Measurements from ENCODE around the gene PNMA6F.
"Not testable (repeated sequence)": the region's sequence is repeated elsewhere in the genome, so short reads cannot be mapped to it uniquely, and the experiment has no call there.

PNMA6F gene

DNA sequence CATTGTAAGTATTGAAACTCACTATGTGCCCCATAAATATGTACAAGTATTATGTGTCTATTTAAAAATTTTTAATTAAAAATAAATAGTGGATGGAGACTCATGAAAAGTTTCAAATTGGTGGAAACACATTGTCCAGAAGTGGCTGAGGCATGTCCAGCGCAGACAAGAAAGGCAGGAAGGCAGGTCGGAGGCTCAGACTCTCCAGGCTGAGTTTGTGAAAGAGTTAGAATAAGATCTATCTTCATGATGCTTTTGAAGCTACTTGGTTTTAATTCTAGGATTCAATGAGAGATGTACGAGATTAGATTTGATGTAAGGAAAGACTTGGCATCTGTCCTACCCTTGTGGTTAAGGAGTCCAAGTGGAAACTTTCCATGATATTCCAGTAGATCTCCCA lies 19.8 kb downstream of the PNMA6F start:
- no peak for DNase-seq

DNA sequence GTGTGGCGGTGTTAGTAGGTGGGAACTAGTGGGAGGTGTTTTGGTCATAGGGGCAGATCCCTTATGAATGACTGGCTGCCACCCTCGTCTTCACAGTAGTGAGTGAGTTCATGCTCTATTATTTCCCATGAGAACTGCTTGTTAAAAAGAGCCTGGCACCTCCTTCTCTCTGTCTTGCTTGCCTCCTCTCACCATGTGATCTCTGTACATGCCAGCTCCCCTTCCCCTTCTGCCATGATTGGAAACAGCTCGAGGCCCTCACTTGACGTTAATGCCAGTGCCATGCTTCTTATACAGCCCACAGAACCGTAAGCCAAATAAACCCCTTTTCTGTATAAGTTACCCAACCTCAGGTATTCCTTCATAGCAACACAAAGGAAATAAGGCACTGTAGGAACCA lies 21.7 kb downstream of the PNMA6F start:
- DNase-seq = no peak

DNA sequence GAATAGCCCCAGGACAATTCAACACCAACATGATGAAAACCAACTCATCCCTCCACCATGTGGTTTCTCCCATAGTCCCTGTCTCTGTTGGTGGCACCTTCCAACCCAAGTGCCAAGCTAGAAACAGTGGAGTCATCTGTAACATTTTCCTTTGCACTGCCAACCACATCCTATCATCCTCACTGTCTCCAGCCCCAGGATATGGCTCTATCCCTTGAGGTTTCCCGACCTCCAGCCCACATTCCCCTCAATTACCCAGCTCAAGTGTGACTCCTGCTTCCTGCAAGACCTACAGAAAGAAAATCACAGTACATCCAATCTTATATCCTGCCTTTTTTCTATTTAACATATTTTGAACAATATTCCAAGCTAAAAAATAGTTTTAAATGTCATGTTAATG lies 24.2 kb downstream of the PNMA6F start:
- DNase-seq = no peak

- DNase-seq = not testable (repeated sequence)
Measured at GRCh38 chrX:153293485-153294071, 28.0 kb downstream of the PNMA6F start.

GRCh38 chrX:153288807-153289206 lies 32.8 kb downstream of the PNMA6F start:
- not testable (repeated sequence) for DNase-seq

DNA sequence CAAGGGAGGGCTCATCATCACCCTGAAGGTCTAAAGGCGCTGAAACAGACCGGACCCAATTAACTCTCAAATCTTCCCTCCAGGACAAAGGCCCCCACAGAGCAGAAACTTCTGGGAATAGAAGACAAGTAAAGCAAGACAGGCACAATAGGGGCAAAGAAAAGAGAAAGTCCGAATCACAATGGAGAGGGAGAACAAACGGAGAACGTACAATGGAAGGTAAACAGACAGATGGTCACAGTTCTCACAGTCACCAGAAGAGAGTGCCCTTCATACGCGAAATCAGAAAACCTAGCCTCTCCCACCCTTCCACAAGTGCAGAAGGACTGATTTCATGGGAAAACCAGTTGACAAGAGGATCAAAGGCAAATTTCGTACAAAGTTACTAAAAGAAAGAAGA lies 35.9 kb downstream of the PNMA6F start:
- not testable (repeated sequence) for DNase-seq

DNA sequence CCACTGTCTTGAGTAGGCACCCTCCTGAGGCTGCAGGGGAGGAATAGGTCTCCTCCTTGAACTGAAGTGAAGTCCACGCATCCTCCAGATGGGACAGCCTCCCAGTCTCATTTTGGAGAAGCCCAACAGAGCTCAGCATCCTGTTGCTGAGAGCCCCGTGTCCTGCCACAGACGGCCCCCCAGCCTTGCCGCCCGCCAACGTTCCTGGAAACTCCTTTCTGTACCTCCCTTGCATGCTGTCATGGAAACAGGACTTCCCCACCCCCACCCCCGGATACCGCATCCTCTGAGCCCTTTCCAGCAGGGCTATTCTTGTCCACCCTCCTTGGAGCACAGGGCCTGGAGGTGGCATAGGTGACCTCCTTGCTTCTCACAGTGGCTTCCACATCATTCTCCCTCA lies 37.6 kb downstream of the PNMA6F start:
- DNase-seq = not testable (repeated sequence)

DNA sequence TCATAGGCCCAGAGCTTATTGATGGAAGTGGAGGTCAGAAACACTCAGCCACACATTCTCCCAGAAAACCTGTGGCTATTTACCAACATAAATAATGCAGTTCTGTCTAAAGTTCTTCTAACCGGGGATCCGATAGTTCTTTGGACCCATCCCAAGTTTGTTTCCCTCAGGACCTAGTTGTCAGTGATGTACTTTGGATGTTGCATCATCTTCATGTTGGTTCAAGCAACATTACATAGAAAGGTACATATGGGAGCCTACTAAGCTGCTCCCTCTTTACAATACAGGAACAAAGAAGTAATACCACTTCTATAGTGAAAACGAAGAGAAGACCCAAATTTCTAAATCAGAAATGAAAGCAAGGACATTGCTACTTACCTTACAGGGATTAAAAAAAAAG lies 39.8 kb downstream of the PNMA6F start:
- not testable (repeated sequence) for DNase-seq

DNA sequence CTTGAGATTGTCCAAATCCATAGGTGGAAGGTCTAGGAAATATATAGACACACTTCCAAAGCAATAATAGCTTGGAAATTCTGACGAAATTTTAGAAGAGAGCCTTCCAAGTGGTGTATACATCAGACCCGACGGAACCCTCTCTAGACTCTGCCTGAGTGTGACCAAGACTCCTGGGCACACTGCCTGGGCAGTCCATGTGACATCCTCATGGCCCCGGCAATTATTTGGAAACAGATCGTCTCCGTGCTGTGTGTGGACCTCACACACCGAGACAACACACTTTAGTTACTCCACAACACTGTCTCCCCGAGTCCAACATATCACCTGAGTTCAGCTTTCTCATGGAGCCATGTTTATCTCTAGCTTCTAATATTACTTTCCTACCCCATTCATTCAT lies 42.3 kb downstream of the PNMA6F start:
- not testable (repeated sequence) for DNase-seq

GRCh38 chrX:153276049-153276448 lies 45.5 kb downstream of the PNMA6F start:
- DNase-seq = not testable (repeated sequence)

GRCh38 chrX:153275418-153275817 lies 46.1 kb downstream of the PNMA6F start:
- DNase-seq = not testable (repeated sequence)

GRCh38 chrX:153272584-153272983 lies 49.0 kb downstream of the PNMA6F start:
- DNase-seq = not testable (repeated sequence)

DNA sequence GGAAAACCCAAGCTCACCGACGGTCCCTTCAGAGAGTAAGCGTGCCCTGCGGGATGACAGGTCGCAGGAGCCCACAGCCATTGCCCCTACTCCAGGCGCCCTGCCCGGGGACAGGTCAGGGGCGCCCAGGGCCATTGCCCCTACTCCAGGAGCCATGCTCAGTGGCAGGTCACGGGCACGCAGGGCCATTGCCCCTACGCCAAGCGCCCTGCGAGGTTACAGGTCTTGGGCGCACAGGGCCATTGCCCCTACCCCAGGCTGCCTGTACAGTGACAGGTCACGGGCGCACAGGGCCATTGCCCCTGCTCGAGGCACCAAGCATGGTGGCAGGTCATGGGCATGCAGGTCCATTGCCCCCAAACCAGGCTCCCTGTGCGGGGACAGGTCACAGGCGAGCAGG lies 49.5 kb downstream of the PNMA6F start:
- not testable (repeated sequence) for DNase-seq

All from cortex of kidney (tissue), 1 donor.